Stimulated activated CD8-positive, alpha-beta memory T cell treated with anti-CD3 and anti-CD28 coated beads, Interleukin-7, amount 100 ng/mL, for 4 hours (primary cell): ENCODE results near the gene SOWAHD.
"Not testable (repeated sequence)": the region's sequence is repeated elsewhere in the genome, so short reads cannot be mapped to it uniquely, and the experiment has no call there.

Experiments
- DNase-seq, 2 donors: peaks; one replicate each; pipeline ENCODE4 v3.0.0-alpha.2; 2020; ENCODE audit warnings: low read depth in 2 of 2

Gene SOWAHD

GRCh38 chrX:119758731-119759247, 401 bp downstream of the SOWAHD start:
- peak in 1 of 2 donors; percentile 19 for DNase-seq

GRCh38 chrX:119759248-119759766, 919 bp downstream of the SOWAHD start:
- DNase-seq: no peak

- no peak for DNase-seq
These were observed 1.9 kb downstream of the SOWAHD start for GRCh38 chrX:119760026-119760877.

- DNase-seq: no peak
These were observed 4.3 kb downstream of the SOWAHD start for GRCh38 chrX:119762718-119763117.

GRCh38 chrX:119763181-119763580, 4.8 kb downstream of the SOWAHD start:
- DNase-seq: no peak

GRCh38 chrX:119763836-119764387, 5.5 kb downstream of the SOWAHD start:
- no peak for DNase-seq

- DNase-seq: not testable (repeated sequence)
These were observed 10.0 kb downstream of the SOWAHD start for GRCh38 chrX:119768436-119768835.

- not testable (repeated sequence) for DNase-seq
These were observed 11.0 kb downstream of the SOWAHD start for GRCh38 chrX:119769388-119769787.

- DNase-seq: no peak
These were observed 17.3 kb downstream of the SOWAHD start for GRCh38 chrX:119775517-119776238.

- DNase-seq: no peak
These were observed 20.4 kb downstream of the SOWAHD start for GRCh38 chrX:119778829-119779228.

GRCh38 chrX:119783026-119783425, 24.6 kb downstream of the SOWAHD start:
- no peak for DNase-seq

- DNase-seq: peak; percentile 8 to 17
These were observed 26.5 kb downstream of the SOWAHD start for GRCh38 chrX:119784747-119785446.

GRCh38 chrX:119790977-119791436, 32.6 kb downstream of the SOWAHD start:
- peak; percentile 22 to 33 for DNase-seq

- DNase-seq: peak; percentile 66 to 72
These were observed 33.2 kb downstream of the SOWAHD start, which contains the start of gene RPL39 for GRCh38 chrX:119791437-119792231. Gene RPL39, minus strand, starts transcription at chrX:119791630. Its CDS starts 54 bp downstream, at chrX:119791576.

GRCh38 chrX:119801253-119802221, 43.1 kb downstream of the SOWAHD start:
- DNase-seq: no peak

GRCh38 chrX:119802546-119802945, 44.2 kb downstream of the SOWAHD start:
- no peak for DNase-seq

- not testable (repeated sequence) for DNase-seq
These were observed 50.1 kb downstream of the SOWAHD start for GRCh38 chrX:119808461-119808860.

GRCh38 chrX:119809185-119809666, 50.8 kb downstream of the SOWAHD start:
- no peak for DNase-seq
